Measurements from ENCODE around the gene AP4B1.

Gene AP4B1

GRCh38 chr1:113938192-113938591 is 33.6 kb upstream of the AP4B1 start:
- H3K4me1 Mint-ChIP-seq, result peaks cover 91% of the 10 kb centered on the region
- H3K27me3 Mint-ChIP-seq, result no peaks in the 10 kb centered on the region
- no peak overlapping the region for H3K4me3 Mint-ChIP-seq
- H3K27ac Mint-ChIP-seq, result peak overlapping the region; percentile 16
- ATAC-seq (no peak), DNase-seq (no peak)
- peaks cover 48% of the 10 kb centered on the region for H3K36me3 Mint-ChIP-seq (ENCODE audit: low read depth)
- H3K9me3 Mint-ChIP-seq, result no peaks in the 10 kb centered on the region

- peak overlapping the region; percentile 16 for H3K27ac Mint-ChIP-seq
- H3K36me3 Mint-ChIP-seq (ENCODE audit: low read depth), result peaks cover 45% of the 10 kb centered on the region
- H3K4me3 Mint-ChIP-seq, result no peak overlapping the region
- no peaks in the 10 kb centered on the region for H3K9me3 Mint-ChIP-seq
- no peak for DNase-seq
- no peak for ATAC-seq
- H3K27me3 Mint-ChIP-seq, result no peaks in the 10 kb centered on the region
- H3K4me1 Mint-ChIP-seq, result peaks cover 93% of the 10 kb centered on the region
Observed at GRCh38 chr1:113937146-113937545, 32.5 kb upstream of the AP4B1 start.

- H3K4me3 Mint-ChIP-seq, result peak overlapping the region; percentile 19
- H3K36me3 Mint-ChIP-seq (ENCODE audit: low read depth), result peaks cover 37% of the 10 kb centered on the region
Observed at GRCh38 chr1:113935970-113936369, 31.4 kb upstream of the AP4B1 start.

GRCh38 chr1:113935176-113935575 is 30.6 kb upstream of the AP4B1 start:
- Mint-ChIP-seq H3K4me1 (peaks cover 96% of the 10 kb centered on the region), H3K9me3 (no peaks in the 10 kb centered on the region), H3K27me3 (no peaks in the 10 kb centered on the region), H3K36me3 (ENCODE audit: low read depth) (peaks cover 31% of the 10 kb centered on the region), H3K4me3 (no peak overlapping the region), H3K27ac (peak overlapping the region; percentile 53)
- ATAC-seq (no peak), DNase-seq (no peak)

More at GRCh38 chr1:113935970-113936369, 31.4 kb upstream of the AP4B1 start:
- Mint-ChIP-seq H3K4me1 (peaks cover 96% of the 10 kb centered on the region), H3K9me3 (no peaks in the 10 kb centered on the region), H3K27ac (peak overlapping the region; percentile 53), H3K27me3 (no peaks in the 10 kb centered on the region)
- no peak for DNase-seq
- ATAC-seq, result peak; percentile 33

GRCh38 chr1:113934511-113935055 is 30.0 kb upstream of the AP4B1 start:
- DNase-seq (no peak), ATAC-seq (no peak)
- Mint-ChIP-seq H3K4me1 (peaks cover 91% of the 10 kb centered on the region), H3K4me3 (peak overlapping the region; percentile 96), H3K9me3 (no peaks in the 10 kb centered on the region), H3K27ac (peak overlapping the region; percentile 52), H3K36me3 (ENCODE audit: low read depth) (peaks cover 29% of the 10 kb centered on the region), H3K27me3 (no peaks in the 10 kb centered on the region)

GRCh38 chr1:113934006-113934405 is 29.4 kb upstream of the AP4B1 start:
- Mint-ChIP-seq H3K9me3 (no peaks in the 10 kb centered on the region), H3K27ac (peak overlapping the region; percentile 52), H3K4me3 (peak overlapping the region; percentile 96), H3K4me1 (peaks cover 86% of the 10 kb centered on the region), H3K27me3 (no peaks in the 10 kb centered on the region), H3K36me3 (ENCODE audit: low read depth) (peaks cover 25% of the 10 kb centered on the region)
- ATAC-seq (no peak), DNase-seq (no peak)

- no peak for DNase-seq
- peak overlapping the region; percentile 97 for H3K27ac Mint-ChIP-seq
- no peak for ATAC-seq
- peaks cover 20% of the 10 kb centered on the region for H3K36me3 Mint-ChIP-seq (ENCODE audit: low read depth)
- H3K4me3 Mint-ChIP-seq, result peak overlapping the region; percentile 96
- H3K4me1 Mint-ChIP-seq, result peaks cover 75% of the 10 kb centered on the region
- H3K27me3 Mint-ChIP-seq, result no peaks in the 10 kb centered on the region
- no peaks in the 10 kb centered on the region for H3K9me3 Mint-ChIP-seq
Observed at GRCh38 chr1:113931451-113931851, 26.9 kb upstream of the AP4B1 start.

- no peaks in the 10 kb centered on the region for H3K9me3 Mint-ChIP-seq
- peak; percentile 68 for DNase-seq
- peak; percentile 63 for ATAC-seq
Observed at GRCh38 chr1:113930499-113931161, 26.0 kb upstream of the AP4B1 start.

GRCh38 chr1:113929750-113930498 is 25.3 kb upstream of the AP4B1 start:
- Mint-ChIP-seq H3K27ac (peak overlapping the region; percentile 97), H3K9me3 (no peaks in the 10 kb centered on the region), H3K4me3 (peak overlapping the region; percentile 96), H3K36me3 (ENCODE audit: low read depth) (peaks cover 13% of the 10 kb centered on the region), H3K27me3 (no peaks in the 10 kb centered on the region), H3K4me1 (peaks cover 59% of the 10 kb centered on the region)
- ATAC-seq (peak; percentile 34), DNase-seq (peak; percentile 67)

More at GRCh38 chr1:113930499-113931161, 26.0 kb upstream of the AP4B1 start:
- Mint-ChIP-seq H3K4me3 (peak overlapping the region; percentile 96), H3K27ac (peak overlapping the region; percentile 97), H3K36me3 (ENCODE audit: low read depth) (peaks cover 17% of the 10 kb centered on the region), H3K27me3 (no peaks in the 10 kb centered on the region), H3K4me1 (peaks cover 66% of the 10 kb centered on the region)

GRCh38 chr1:113928941-113929749 is 24.5 kb upstream of the AP4B1 start, which contains the start of gene HIPK1:
Gene HIPK1 (plus strand): TSS chr1:113929324.
- Mint-ChIP-seq H3K4me3 (peak within 1 kb of the TSS; percentile 96), H3K9me3 (no peaks in the 10 kb centered on the region), H3K27ac (peak within 1 kb of the TSS; percentile 98), H3K36me3 (ENCODE audit: low read depth) (peaks cover 9% of the 10 kb centered on the region), H3K4me1 (peaks cover 52% of the 10 kb centered on the region), H3K27me3 (no peaks in the 10 kb centered on the region)
- ATAC-seq (peak; percentile 63), DNase-seq (peak; percentile 93)

GRCh38 chr1:113928187-113928930 is 23.8 kb upstream of the AP4B1 start:
- Mint-ChIP-seq H3K36me3 (ENCODE audit: low read depth) (peaks cover 6% of the 10 kb centered on the region), H3K27me3 (no peaks in the 10 kb centered on the region), H3K27ac (peak overlapping the region; percentile 98), H3K4me1 (peaks cover 44% of the 10 kb centered on the region), H3K4me3 (peak overlapping the region; percentile 96), H3K9me3 (no peaks in the 10 kb centered on the region)
- ATAC-seq, result peak; percentile 18
- no peak for DNase-seq

GRCh38 chr1:113924473-113924872 is 19.9 kb upstream of the AP4B1 start:
- Mint-ChIP-seq H3K36me3 (ENCODE audit: low read depth) (no peaks in the 10 kb centered on the region), H3K9me3 (no peaks in the 10 kb centered on the region), H3K27ac (no peak overlapping the region), H3K4me1 (peaks cover 15% of the 10 kb centered on the region), H3K4me3 (no peak overlapping the region), H3K27me3 (no peaks in the 10 kb centered on the region)
- no peak for ATAC-seq
- DNase-seq, result no peak

- Mint-ChIP-seq H3K27me3 (no peaks in the 10 kb centered on the region), H3K27ac (no peak overlapping the region), H3K36me3 (ENCODE audit: low read depth) (no peaks in the 10 kb centered on the region), H3K4me1 (peaks cover 8% of the 10 kb centered on the region), H3K4me3 (no peak overlapping the region), H3K9me3 (no peaks in the 10 kb centered on the region)
- ATAC-seq (no peak), DNase-seq (no peak)
Observed at GRCh38 chr1:113922957-113923356, 18.4 kb upstream of the AP4B1 start.

- Mint-ChIP-seq H3K36me3 (ENCODE audit: low read depth) (peaks cover 5% of the 10 kb centered on the region), H3K4me1 (peaks cover 5% of the 10 kb centered on the region), H3K27ac (no peak overlapping the region), H3K27me3 (no peaks in the 10 kb centered on the region), H3K9me3 (no peaks in the 10 kb centered on the region), H3K4me3 (no peak overlapping the region)
- DNase-seq (no peak), ATAC-seq (no peak)
Observed at GRCh38 chr1:113918243-113918642, 13.6 kb upstream of the AP4B1 start.
